ENCODE results near the gene CBLN3. TPM values are rescaled to one million over a fixed set of nuclear protein-coding genes. Genes with fewer than 3 reads are reported as not detected.

CBLN3 gene
- total RNA-seq, 2 experiments from 2014 or later: 2.0 to 6.7 TPM

GRCh38 chr14:24439830-24440605 is 10.6 kb upstream of the CBLN3 start:
- Histone ChIP-seq H3K27ac (ENCODE audit: low read depth, low read length, poor library complexity, severe bottlenecking) (no peak overlapping the region), H4K20me1 (ENCODE audit: insufficient read depth, low read length) (no peaks in the 10 kb centered on the region), H3K4me3 (ENCODE audit: low read depth, low read length, poor library complexity, severe bottlenecking) (no peak overlapping the region), H3K9me3 (ENCODE audit: low read length) (no peaks in the 10 kb centered on the region), H3K36me3 (ENCODE audit: insufficient read depth, low read length) (peaks cover 49% of the 10 kb centered on the region), H3K4me2 (ENCODE audit: low read length) (0 out of 2 replicates have a peak overlapping the region, but pooled peaks have one; percentile 93), H2AFZ (ENCODE audit: low read length) (no peak overlapping the region), H3K9me2 (ENCODE audit: insufficient read depth, low read length) (no peaks in the 10 kb centered on the region), H3K79me2 (ENCODE audit: insufficient read depth, low read depth, low read length) (peaks cover 21% of the 10 kb centered on the region; the same call in 1 of the 2 replicates), H3K4me1 (ENCODE audit: insufficient read depth, low read length, poor library complexity, severe bottlenecking) (peaks cover 48% of the 10 kb centered on the region)
- CTCF ChIA-PET (ENCODE audit: unreplicated experiment): interaction anchor here (0.8 kb wide), 1 partner anchor 74 kb away, joined by 4 read pairs; no protein-coding TSS in a partner anchor
- intact Hi-C loops (cut with micrococcal nuclease; ENCODE audit: unreplicated experiment): loop anchor here (10.0 kb wide), 1 partner anchor 885 kb away; the partner anchor contains the start of genes THTPA and ZFHX2
- TF ChIP-seq, protein P1, sequence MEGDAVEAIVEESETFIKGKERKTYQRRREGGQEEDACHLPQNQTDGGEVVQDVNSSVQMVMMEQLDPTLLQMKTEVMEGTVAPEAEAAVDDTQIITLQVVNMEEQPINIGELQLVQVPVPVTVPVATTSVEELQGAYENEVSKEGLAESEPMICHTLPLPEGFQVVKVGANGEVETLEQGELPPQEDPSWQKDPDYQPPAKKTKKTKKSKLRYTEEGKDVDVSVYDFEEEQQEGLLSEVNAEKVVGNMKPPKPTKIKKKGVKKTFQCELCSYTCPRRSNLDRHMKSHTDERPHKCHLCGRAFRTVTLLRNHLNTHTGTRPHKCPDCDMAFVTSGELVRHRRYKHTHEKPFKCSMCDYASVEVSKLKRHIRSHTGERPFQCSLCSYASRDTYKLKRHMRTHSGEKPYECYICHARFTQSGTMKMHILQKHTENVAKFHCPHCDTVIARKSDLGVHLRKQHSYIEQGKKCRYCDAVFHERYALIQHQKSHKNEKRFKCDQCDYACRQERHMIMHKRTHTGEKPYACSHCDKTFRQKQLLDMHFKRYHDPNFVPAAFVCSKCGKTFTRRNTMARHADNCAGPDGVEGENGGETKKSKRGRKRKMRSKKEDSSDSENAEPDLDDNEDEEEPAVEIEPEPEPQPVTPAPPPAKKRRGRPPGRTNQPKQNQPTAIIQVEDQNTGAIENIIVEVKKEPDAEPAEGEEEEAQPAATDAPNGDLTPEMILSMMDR (conservative IDR thresholded peaks at IDR 0.05; ENCODE audit: low read length): no peak
- no peak for TF ChIP-seq EZH2phosphoT487 (IDR thresholded peaks at IDR 0.05; ENCODE audit: borderline replicate concordance, low read depth, low read length)
- DNase-seq (ENCODE audit: low spot score): no peak
- BruUV-seq (replicated peaks): no TSS peak
- POLR2A ChIA-PET: interaction anchor here (0.8 kb wide), 1 partner anchor 81 kb away, joined by 4 read pairs; no protein-coding TSS in a partner anchor

GRCh38 chr14:24439257-24439656 is 9.8 kb upstream of the CBLN3 start:
- Histone ChIP-seq H3K79me2 (ENCODE audit: insufficient read depth, low read depth, low read length) (peaks cover 21% of the 10 kb centered on the region; the same call in 1 of the 2 replicates), H3K27ac (ENCODE audit: low read depth, low read length, poor library complexity, severe bottlenecking) (no peak overlapping the region), H3K4me1 (ENCODE audit: insufficient read depth, low read length, poor library complexity, severe bottlenecking) (peaks cover 48% of the 10 kb centered on the region), H3K4me2 (ENCODE audit: low read length) (no peak overlapping the region), H2AFZ (ENCODE audit: low read length) (no peak overlapping the region), H3K4me3 (ENCODE audit: low read depth, low read length, poor library complexity, severe bottlenecking) (no peak overlapping the region), H4K20me1 (ENCODE audit: insufficient read depth, low read length) (no peaks in the 10 kb centered on the region), H3K9me3 (ENCODE audit: low read length) (no peaks in the 10 kb centered on the region), H3K36me3 (ENCODE audit: insufficient read depth, low read length) (peaks cover 49% of the 10 kb centered on the region), H3K9me2 (ENCODE audit: insufficient read depth, low read length) (no peaks in the 10 kb centered on the region)
- DNase-seq (ENCODE audit: low spot score): no peak
- BruUV-seq (replicated peaks): no TSS peak
- intact Hi-C loops (cut with micrococcal nuclease; ENCODE audit: unreplicated experiment): no loop called here
- ChIA-PET CTCF (ENCODE audit: unreplicated experiment) (interaction anchor here (0.8 kb wide), 1 partner anchor 74 kb away, joined by 4 read pairs; no protein-coding TSS in a partner anchor), POLR2A (interaction anchor here (0.6 kb wide), 1 partner anchor 93 kb away, joined by 4 read pairs; no protein-coding TSS in a partner anchor)
- TF ChIP-seq, protein P1 (conservative IDR thresholded peaks at IDR 0.05; ENCODE audit: low read length): no peak
- no peak for TF ChIP-seq EZH2phosphoT487 (IDR thresholded peaks at IDR 0.05; ENCODE audit: borderline replicate concordance, low read depth, low read length)

Measured in OCI-LY7 (cell line).